22Rv1 (cell line): ENCODE data around the gene SLC7A5.

ENCODE experiments used
- H3K27ac ChIP-seq: fragments of 450-650 bp; 2 replicates; pipeline ENCODE4 v1.5.1; 2017
- CTCF ChIP-seq: fragments of 450-650 bp; IDR thresholded peaks from 2 replicates; pipeline ENCODE4 v1.5.1; 2017; ENCODE audit warnings: mild to moderate bottlenecking
- ZFX ChIP-seq: fragments of 450-650 bp; IDR thresholded peaks from 2 replicates; pipeline ENCODE4 v1.6.1; 2017; ENCODE audit warnings: antibody characterized with exemption, borderline replicate concordance

SLC7A5 gene

GRCh38 chr16:87823181-87823929 is 46.0 kb downstream of the SLC7A5 start:
- H3K27ac ChIP-seq, result no peak overlapping the region
- TF ChIP-seq CTCF (no peak), ZFX (no peak)

- TF ChIP-seq ZFX, result no peak
- no peak for TF ChIP-seq CTCF
- H3K27ac ChIP-seq, result no peak overlapping the region
These were observed 47.0 kb downstream of the SLC7A5 start for GRCh38 chr16:87822108-87822970.

DNA sequence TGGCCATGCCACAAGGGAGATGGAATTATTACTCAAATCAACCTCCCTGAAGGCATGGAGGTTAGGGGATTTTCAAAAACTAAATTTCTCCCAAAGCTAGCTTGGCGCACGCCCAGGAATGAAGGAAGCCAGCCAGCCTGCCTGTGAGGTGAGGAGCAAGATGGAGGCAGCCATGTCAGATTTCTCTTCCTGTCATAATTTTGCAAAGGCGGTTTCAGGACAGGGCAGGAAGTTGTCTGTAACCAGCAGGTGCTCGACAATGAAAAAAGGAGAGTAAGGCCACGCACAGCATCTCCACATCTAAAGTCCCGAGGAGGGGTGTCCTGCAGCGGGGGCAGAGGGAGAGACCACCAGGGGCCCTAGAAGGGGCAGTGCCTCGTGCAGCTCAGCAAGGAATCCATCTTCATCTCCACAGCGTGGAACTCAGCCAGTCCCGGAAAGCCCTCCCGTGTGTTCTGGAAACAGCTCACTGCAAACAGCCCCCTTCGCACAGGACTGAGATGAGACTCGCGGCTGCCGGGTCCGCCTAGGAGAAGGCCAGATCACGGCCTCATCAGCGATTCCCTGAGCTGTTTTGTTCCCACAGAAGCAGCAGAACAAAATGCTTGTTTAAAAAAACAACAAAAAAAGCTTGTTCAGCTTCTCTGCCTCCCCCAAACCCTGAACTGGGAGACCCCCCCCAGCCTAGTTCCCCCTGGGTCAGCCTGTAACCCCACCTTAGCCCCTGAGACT is 47.8 kb downstream of the SLC7A5 start:
- TF ChIP-seq CTCF, result no peak
- TF ChIP-seq ZFX, result no peak
- H3K27ac ChIP-seq, result no peak overlapping the region

DNA sequence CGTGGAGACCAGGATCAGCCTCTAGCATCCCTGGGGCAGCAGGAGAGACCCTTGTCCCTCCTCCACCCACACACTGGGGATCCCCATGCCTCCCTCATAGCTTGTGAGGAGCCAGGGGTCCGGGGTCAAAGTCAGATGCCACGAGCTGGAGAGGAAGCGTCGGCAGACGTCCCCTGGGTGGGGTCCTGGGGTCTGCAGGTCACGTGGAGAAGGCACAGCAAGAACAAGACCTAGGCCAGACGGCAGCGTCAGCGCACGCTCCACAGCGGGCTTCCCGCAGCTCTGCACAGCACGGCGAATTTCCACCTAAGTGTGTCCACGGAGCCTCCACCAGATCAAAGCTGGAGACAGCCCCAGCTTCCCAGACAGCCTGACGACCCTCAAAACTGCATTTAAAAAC is 49.3 kb downstream of the SLC7A5 start:
- no peak overlapping the region for H3K27ac ChIP-seq

GRCh38 chr16:87819282-87819681 is 50.0 kb downstream of the SLC7A5 start:
- no peak for TF ChIP-seq ZFX
- TF ChIP-seq CTCF, result no peak
- H3K27ac ChIP-seq, result no peak overlapping the region

More for the DNA sequence above, 49.3 kb downstream of the SLC7A5 start:
- TF ChIP-seq CTCF (no peak), ZFX (no peak)

GRCh38 chr16:87818533-87819161 is 50.7 kb downstream of the SLC7A5 start:
- TF ChIP-seq ZFX, result no peak
- no peak for TF ChIP-seq CTCF
- no peak overlapping the region for H3K27ac ChIP-seq
